Thoracic aorta (tissue), 2 donors: ENCODE data around the gene IFIT2. TPM values are rescaled to one million over a fixed set of nuclear protein-coding genes. Genes with fewer than 3 reads are reported as not detected.
"Not testable (repeated sequence)": the region's sequence is repeated elsewhere in the genome, so short reads cannot be mapped to it uniquely, and the experiment has no call there.

Experiments
- ATAC-seq: fragments of 150-250 bp; one replicate; pipeline ENCODE4 v1.8.0; 2017; ENCODE audit warnings: low read depth; ENCODE audit not compliant: insufficient number of reproducible peaks, low FRiP score
- DNase-seq: peaks from one replicate; pipeline ENCODE4 v3.0.0-alpha.2; 2020; ENCODE audit warnings: low spot score
- H3K27ac ChIP-seq, 2 donors: fragments of 200-600 bp; sonication (generic); 1 replicate in 1 of 2; 2 replicates in 1 of 2; pipeline ENCODE4 v1.5.1; 2016; ENCODE audit warnings: mild to moderate bottlenecking in 2 of 2, moderate library complexity in 2 of 2
- H3K27me3 ChIP-seq: fragments of 200-600 bp; sonication (generic); replicated peaks from 2 replicates; pipeline ENCODE4 v1.6.0; 2016; ENCODE audit warnings: mild to moderate bottlenecking; ENCODE audit not compliant: insufficient read depth
- H3K36me3 ChIP-seq: fragments of 200-600 bp; sonication (generic); one replicate; pipeline ENCODE4 v1.5.1; 2016
- H3K4me1 ChIP-seq, 2 donors: fragments of 200-600 bp; sonication (generic); 1 replicate in 1 of 2; 2 replicates in 1 of 2; pipeline versions ENCODE4 v1.5.1 to v1.6.0; 2016; ENCODE audit warnings: low read depth in 2 of 2, mild to moderate bottlenecking in 1 of 2; ENCODE audit not compliant: control insufficient read depth in 1 of 2
- H3K4me3 ChIP-seq: fragments of 200-600 bp; sonication (generic); 2 replicates; pipeline ENCODE4 v1.5.1; 2016; ENCODE audit warnings: mild to moderate bottlenecking
- H3K9me3 ChIP-seq: fragments of 200-600 bp; sonication (generic); 2 replicates; pipeline ENCODE4 v1.5.1; 2016
- total RNA-seq, 2 donors: library from RNA; depleted of rRNA; stranded (reverse); fragments of >200 nt; gene quantifications; one replicate each; pipeline versions ENCODE4 v1.1.0 to v1.2.3, GENCODE V29; 2016
- TF ChIP-seq, protein P1 (sequence below): fragments of 200-600 bp; sonication (generic); IDR thresholded peaks from one replicate; pipeline ENCODE4 v1.5.1; 2019; ENCODE audit warnings: antibody characterized with exemption

The IFIT2 gene
- total RNA-seq, 2 donors from 2014 or later = 5.9 to 17.1 TPM

DNA sequence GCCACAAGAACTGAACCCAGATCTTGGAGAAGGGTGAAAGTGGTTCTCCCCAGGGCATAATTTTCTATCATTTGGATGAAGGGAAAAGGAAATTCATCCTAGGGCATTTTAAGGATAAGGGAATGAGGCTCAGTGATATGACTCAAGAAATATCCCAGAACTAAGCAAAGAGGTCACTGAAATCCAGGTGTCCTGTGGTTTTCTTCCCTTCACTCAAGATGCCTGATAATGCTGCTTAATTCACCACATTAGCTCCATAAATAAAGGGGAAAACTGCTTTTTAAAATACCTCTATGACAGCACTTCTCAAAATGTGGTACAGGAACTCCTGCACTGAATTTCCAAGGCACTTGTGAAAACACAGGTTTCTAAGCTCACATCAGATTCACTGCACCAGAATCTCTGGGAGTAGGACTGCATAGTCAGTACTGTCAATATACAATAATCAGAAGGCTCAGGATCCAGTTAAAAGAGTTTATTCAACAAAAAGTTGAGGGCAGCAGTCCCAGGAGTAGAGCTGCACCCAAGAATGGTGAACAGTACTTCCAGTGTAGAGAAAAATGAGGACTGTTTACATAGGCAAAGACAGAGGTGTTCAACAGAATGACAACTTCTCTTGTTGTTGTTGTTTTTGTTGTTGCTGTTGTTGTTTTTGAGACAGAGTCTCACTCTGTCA lies 28.8 kb downstream of the IFIT2 start:
- Histone ChIP-seq H3K27ac (no peak overlapping the region), H3K4me3 (no peak overlapping the region), H3K27me3 (no peaks in the 10 kb centered on the region), H3K9me3 (no peaks in the 10 kb centered on the region), H3K36me3 (no peaks in the 10 kb centered on the region), H3K4me1 (peaks cover 22 to 65% of the 10 kb centered on the region in 2 donors)
- no peak for ATAC-seq
- no peak for DNase-seq
- TF ChIP-seq, protein P1, sequence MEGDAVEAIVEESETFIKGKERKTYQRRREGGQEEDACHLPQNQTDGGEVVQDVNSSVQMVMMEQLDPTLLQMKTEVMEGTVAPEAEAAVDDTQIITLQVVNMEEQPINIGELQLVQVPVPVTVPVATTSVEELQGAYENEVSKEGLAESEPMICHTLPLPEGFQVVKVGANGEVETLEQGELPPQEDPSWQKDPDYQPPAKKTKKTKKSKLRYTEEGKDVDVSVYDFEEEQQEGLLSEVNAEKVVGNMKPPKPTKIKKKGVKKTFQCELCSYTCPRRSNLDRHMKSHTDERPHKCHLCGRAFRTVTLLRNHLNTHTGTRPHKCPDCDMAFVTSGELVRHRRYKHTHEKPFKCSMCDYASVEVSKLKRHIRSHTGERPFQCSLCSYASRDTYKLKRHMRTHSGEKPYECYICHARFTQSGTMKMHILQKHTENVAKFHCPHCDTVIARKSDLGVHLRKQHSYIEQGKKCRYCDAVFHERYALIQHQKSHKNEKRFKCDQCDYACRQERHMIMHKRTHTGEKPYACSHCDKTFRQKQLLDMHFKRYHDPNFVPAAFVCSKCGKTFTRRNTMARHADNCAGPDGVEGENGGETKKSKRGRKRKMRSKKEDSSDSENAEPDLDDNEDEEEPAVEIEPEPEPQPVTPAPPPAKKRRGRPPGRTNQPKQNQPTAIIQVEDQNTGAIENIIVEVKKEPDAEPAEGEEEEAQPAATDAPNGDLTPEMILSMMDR = no peak

DNA sequence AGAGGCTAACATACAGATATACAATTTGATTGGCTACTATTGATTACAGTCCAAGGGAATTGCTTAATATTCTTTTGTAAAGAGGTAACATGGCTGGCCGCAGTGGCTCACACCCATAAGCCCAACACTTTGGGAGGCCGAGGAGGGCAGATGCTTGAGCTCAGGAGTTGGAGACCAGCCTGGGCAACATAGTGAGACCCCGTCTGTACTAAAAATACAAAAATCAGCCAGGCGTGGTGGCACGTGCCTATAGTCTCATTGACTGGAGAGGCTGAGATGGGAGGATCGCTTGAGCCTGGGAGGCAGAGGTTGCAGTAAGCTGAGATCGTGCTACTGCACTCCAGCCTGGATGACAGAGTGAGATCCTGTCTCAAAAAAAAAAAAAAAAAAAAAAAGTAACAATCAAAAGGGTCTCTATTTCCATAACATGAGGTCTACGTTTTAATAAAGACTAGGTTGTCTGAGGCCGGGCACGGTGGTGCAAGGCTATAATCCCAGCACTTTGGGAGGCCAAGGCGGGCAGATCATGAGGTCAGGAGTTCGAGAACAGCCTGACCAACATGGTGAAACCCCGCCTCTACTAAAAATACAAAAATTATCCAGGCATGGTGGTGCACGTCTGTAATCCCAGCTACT lies 29.8 kb downstream of the IFIT2 start:
- not testable (repeated sequence) for H3K27me3 ChIP-seq, ATAC-seq, DNase-seq, H3K9me3 ChIP-seq, H3K36me3 ChIP-seq
- peak overlapping the region; percentile 30 to 68 for H3K27ac ChIP-seq
- peaks cover 22 to 65% of the 10 kb centered on the region in 2 donors for H3K4me1 ChIP-seq
- H3K4me3 ChIP-seq = peak overlapping the region; percentile 51

DNA sequence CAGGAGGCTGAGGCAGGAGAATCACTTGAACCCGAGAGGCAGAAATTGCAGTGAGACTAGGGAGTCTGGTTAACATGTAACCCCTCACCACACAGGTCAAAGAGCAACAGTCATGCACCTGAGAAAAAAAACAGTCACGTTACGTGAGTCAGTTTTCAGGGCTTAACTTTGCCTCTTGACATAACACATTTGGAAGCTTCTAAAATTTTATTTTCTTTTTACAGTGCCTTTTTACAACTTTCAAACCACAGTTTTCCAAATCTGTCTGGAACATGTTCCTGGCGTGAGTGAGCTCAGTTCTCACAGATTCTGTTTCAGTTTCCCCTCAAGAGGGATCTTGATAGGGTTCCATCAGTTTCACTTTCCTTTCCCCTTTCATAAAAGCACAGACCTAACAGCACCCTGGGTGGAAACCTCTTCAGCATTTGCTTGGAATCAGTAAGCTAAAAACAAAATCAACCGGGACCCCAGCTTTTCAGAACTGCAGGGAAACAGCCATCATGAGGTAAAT lies 30.3 kb downstream of the IFIT2 start:
- TF ChIP-seq, protein P1 = no peak
- ATAC-seq (no peak), DNase-seq (no peak)

DNA sequence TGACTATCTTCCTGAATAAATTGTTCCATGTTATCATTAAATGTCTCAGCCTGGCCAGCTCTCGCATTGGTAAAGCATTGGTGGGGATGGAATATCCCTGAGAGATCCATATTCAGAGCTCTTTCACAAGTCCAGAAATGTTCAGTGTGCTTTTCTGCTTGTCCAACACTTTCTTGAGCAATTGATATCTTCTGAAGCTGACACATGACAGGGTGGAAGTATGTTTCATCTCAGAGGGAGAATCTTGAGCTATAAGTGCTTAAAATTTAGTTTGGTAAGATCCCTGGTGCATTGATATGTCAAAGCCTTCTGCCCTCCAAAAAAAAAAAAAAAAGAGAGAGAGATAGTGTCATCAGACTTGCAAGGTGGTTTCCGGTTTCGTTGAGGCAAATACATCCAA lies 33.4 kb downstream of the IFIT2 start:
- no peak overlapping the region for H3K4me3 ChIP-seq
- H3K4me1 ChIP-seq = peaks cover 15 to 38% of the 10 kb centered on the region in 2 donors
- H3K27me3 ChIP-seq = no peaks in the 10 kb centered on the region
- peaks cover 6% of the 10 kb centered on the region for H3K36me3 ChIP-seq
- no peak overlapping the region for H3K27ac ChIP-seq
- no peaks in the 10 kb centered on the region for H3K9me3 ChIP-seq
- ATAC-seq (no peak), DNase-seq (no peak)
- TF ChIP-seq, protein P1 = no peak

More for the DNA sequence above, 30.3 kb downstream of the IFIT2 start:
- no peaks in the 10 kb centered on the region for H3K27me3 ChIP-seq
- H3K9me3 ChIP-seq = no peaks in the 10 kb centered on the region
- peak overlapping the region; percentile 51 for H3K4me3 ChIP-seq
- peaks cover 22 to 62% of the 10 kb centered on the region in 2 donors for H3K4me1 ChIP-seq
- peak overlapping the region; percentile 30 to 68 for H3K27ac ChIP-seq
- H3K36me3 ChIP-seq = no peaks in the 10 kb centered on the region

DNA sequence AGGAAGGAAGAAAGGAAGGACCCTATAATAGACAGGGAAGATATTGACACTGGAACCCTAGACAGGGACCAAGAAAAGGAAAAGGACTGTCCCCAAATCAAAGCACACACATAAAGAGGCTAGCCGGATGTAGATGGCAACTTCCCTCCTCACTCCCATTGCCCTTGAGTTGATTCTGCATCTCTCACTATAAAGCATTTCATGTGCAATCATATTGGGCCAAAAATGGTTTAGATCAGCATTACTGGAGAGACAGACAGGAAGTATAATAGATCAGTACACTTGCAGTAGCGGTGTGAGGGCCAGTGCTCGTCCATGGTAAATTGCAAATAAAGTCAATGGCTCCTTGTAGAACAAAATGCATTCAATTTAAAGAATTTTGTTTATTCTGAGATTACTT lies 34.4 kb downstream of the IFIT2 start:
- Histone ChIP-seq H3K4me1 (peaks cover 12 to 28% of the 10 kb centered on the region in 2 donors), H3K27me3 (no peaks in the 10 kb centered on the region), H3K27ac (no peak overlapping the region), H3K4me3 (no peak overlapping the region), H3K9me3 (no peaks in the 10 kb centered on the region), H3K36me3 (peaks cover 6% of the 10 kb centered on the region)
- DNase-seq (no peak), ATAC-seq (no peak)
- TF ChIP-seq, protein P1 = no peak
